Kidney (tissue), 14 donors: ENCODE results near the gene PCBP2. TPM values are rescaled to one million over a fixed set of nuclear protein-coding genes. Genes with fewer than 3 reads are reported as not detected.

Experiments used
- DNase-seq, 5 donors: peaks; one replicate each; pipeline ENCODE4 v3.0.0-alpha.2; 2013 to 2020
- FAIRE-seq: peaks from 2 replicates; lab custom pipeline; 2012; peaks lifted over from hg19 to GRCh38; lab: Jason Lieb, UNC
- H3K27ac ChIP-seq, 2 donors: one replicate each; pipeline ENCODE4 v1.7.0; 2013; ENCODE audit warnings: low read depth in 2 of 2, low read length in 2 of 2, inconsistent platforms in 1 of 2
- H3K27me3 ChIP-seq: one replicate; pipeline ENCODE4 v1.7.1; 2013; ENCODE audit warnings: low read length, inconsistent platforms; ENCODE audit not compliant: control insufficient read depth, insufficient read depth
- H3K36me3 ChIP-seq, 3 donors: one replicate each; pipeline versions ENCODE4 v1.7.0 to v1.7.1; 2013; ENCODE audit warnings: low read length in 3 of 3, control low read depth in 1 of 3, inconsistent platforms in 1 of 3; ENCODE audit not compliant: insufficient read depth in 3 of 3, control insufficient read depth in 2 of 3
- H3K4me1 ChIP-seq, 3 donors: one replicate each; pipeline versions ENCODE4 v1.7.0 to v1.7.1; 2013; ENCODE audit warnings: low read length in 3 of 3, inconsistent platforms in 1 of 3, low read depth in 1 of 3; ENCODE audit not compliant: control insufficient read depth in 2 of 3, insufficient read depth in 2 of 3
- H3K4me3 ChIP-seq, 3 donors: one replicate each; pipeline versions ENCODE4 v1.7.0 to v1.8.1; 2013; ENCODE audit warnings: low read length in 3 of 3, control low read depth in 1 of 3, inconsistent platforms in 1 of 3
- H3K9ac ChIP-seq, 3 donors: one replicate each; pipeline versions ENCODE4 v1.7.0 to v1.7.1; 2013; ENCODE audit warnings: low read length in 3 of 3, control low read depth in 1 of 3, inconsistent platforms in 1 of 3
- H3K9me3 ChIP-seq, 3 donors: one replicate each; pipeline versions ENCODE4 v1.7.0 to v1.7.1; 2013; ENCODE audit warnings: low read length in 3 of 3, control low read depth in 1 of 3, inconsistent platforms in 1 of 3; ENCODE audit not compliant: control insufficient read depth in 2 of 3, insufficient read depth in 1 of 3
- intact Hi-C: fragments of 100-400 bp; cut with DNase I; formaldehyde crosslinking; loops from one replicate; pipeline ENCODE4 v1.11.1; 2022
- polyA plus RNA-seq: library from polyadenylated mRNA; stranded (reverse); fragments of 350-450 nt; fragmentation: Illumina TruSeq; extraction: RNeasy Lipid Tissue Mini Kit (QIAGEN cat#74804); gene quantifications from one replicate; pipeline ENCODE4 v1.2.3, GENCODE V29; 2014; ENCODE audit warnings: low read depth, low replicate concordance; ENCODE audit not compliant: insufficient read depth
- total RNA-seq: library from RNA; stranded (reverse); fragmentation: NEBNext Ultra II Directional; extraction: Animal tissue kit (Norgen Biotek cat#: 25700); gene quantifications from one replicate; pipeline ENCODE4 v1.2.1, GENCODE V29; 2021
- TF ChIP-seq, protein P1 (sequence below): IDR thresholded peaks from 3 replicates; pipeline ENCODE4 v1.5.1; 2012; ENCODE audit warnings: mild to moderate bottlenecking, moderate library complexity, borderline replicate concordance; ENCODE audit not compliant: insufficient read depth; ENCODE audit errors: extremely low read depth
- donor health status: control.
- donor health status: control.
- donor health status: control.
- donor health status: control.
- donor health status: control.
- donor health status: DM: yes; HTN: yes; CAD: no.
- donor health status: Normal renal cell carcinoma (clear cell type).

The PCBP2 gene
- total and polyA plus RNA-seq, 2 donors from 2014 or later = 597 to 732 TPM

DNA sequence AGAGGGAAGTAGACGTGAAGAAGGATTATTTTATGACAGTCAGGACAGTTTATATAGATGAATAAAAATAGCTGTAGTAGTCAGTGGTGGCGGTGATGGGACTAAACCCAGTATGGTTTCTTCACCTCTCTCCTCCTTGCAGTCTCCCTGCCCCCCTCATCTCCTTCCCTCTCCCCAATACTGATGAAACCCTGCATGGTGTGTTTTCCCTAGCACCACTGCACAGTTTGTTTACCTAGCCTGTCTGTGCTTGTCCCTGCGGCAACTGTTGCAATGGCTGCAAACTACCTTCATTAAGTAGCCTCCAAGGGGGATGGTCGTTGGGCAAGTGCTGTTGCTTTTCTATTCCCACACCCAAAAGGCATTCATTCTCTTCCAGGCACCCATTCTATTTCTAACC lies 14.7 kb downstream of the PCBP2 start:
- Histone ChIP-seq H3K9me3 (no peaks in the 10 kb centered on the region), H3K36me3 (peaks cover 28 to 90% (median 63%) of the 10 kb centered on the region in 3 donors), H3K4me3 (no peak overlapping the region), H3K27ac (no peak overlapping the region), H3K9ac (no peak overlapping the region), H3K27me3 (no peaks in the 10 kb centered on the region), H3K4me1 (peaks cover 0 to 14% (median 9%) of the 10 kb centered on the region in 3 donors)
- TF ChIP-seq, protein P1, sequence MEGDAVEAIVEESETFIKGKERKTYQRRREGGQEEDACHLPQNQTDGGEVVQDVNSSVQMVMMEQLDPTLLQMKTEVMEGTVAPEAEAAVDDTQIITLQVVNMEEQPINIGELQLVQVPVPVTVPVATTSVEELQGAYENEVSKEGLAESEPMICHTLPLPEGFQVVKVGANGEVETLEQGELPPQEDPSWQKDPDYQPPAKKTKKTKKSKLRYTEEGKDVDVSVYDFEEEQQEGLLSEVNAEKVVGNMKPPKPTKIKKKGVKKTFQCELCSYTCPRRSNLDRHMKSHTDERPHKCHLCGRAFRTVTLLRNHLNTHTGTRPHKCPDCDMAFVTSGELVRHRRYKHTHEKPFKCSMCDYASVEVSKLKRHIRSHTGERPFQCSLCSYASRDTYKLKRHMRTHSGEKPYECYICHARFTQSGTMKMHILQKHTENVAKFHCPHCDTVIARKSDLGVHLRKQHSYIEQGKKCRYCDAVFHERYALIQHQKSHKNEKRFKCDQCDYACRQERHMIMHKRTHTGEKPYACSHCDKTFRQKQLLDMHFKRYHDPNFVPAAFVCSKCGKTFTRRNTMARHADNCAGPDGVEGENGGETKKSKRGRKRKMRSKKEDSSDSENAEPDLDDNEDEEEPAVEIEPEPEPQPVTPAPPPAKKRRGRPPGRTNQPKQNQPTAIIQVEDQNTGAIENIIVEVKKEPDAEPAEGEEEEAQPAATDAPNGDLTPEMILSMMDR = no peak
- DNase-seq (no peak), FAIRE-seq (no peak)
- intact Hi-C loops = no loop called here

DNA sequence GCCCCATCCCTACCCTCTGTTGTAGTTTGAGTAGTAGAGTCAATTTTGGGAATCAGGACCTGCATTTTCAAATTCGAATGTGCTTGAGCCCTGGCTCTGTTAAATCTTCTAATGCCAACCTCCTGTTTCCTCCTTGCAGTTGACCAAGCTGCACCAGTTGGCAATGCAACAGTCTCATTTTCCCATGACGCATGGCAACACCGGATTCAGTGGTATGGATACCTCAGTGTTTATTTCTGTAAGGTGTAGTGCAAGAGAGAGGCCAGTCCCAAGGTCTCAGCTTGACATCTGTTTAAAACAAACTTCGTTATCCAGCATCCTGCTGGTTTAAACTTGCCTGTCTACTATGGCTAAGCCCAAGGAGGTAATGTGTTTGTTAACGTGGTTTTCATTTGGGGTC lies 15.2 kb downstream of the PCBP2 start:
- Histone ChIP-seq H3K27ac (no peak overlapping the region), H3K36me3 (peaks cover 29 to 90% (median 64%) of the 10 kb centered on the region in 3 donors), H3K4me3 (no peak overlapping the region), H3K9me3 (no peaks in the 10 kb centered on the region), H3K9ac (no peak overlapping the region), H3K4me1 (peaks cover under 1 to 14% (median 9%) of the 10 kb centered on the region in 3 donors), H3K27me3 (no peaks in the 10 kb centered on the region)
- DNase-seq (no peak), FAIRE-seq (no peak)
- TF ChIP-seq, protein P1 = no peak
- intact Hi-C loops = no loop called here

DNA sequence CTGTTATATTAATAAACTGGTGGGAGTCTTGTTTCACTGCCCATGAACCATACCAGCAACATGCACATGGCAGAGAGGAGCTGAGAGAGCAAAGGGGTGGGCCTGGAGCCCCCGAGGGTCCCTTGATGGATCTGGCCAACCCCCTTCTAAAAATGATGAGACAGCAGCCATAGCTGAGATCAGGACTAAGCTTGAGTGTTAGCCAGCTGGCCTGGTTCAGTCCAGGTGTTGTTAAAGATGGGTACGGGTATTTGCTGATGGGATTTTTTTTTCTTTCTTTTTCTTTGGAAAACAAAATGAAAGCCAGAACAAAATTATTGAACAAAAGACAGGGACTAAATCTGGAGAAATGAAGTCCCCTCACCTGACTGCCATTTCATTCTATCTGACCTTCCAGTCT lies 16.0 kb downstream of the PCBP2 start:
- peaks cover 3 to 15% (median 9%) of the 10 kb centered on the region in 3 donors for H3K4me1 ChIP-seq
- H3K27me3 ChIP-seq = no peaks in the 10 kb centered on the region
- peaks cover 33 to 90% (median 63%) of the 10 kb centered on the region in 3 donors for H3K36me3 ChIP-seq
- H3K9ac ChIP-seq = no peak overlapping the region
- FAIRE-seq (no peak), DNase-seq (no peak)
- H3K27ac ChIP-seq = no peak overlapping the region
- TF ChIP-seq, protein P1 = no peak
- intact Hi-C loops = no loop called here
- no peaks in the 10 kb centered on the region for H3K9me3 ChIP-seq
- no peak overlapping the region for H3K4me3 ChIP-seq

DNA sequence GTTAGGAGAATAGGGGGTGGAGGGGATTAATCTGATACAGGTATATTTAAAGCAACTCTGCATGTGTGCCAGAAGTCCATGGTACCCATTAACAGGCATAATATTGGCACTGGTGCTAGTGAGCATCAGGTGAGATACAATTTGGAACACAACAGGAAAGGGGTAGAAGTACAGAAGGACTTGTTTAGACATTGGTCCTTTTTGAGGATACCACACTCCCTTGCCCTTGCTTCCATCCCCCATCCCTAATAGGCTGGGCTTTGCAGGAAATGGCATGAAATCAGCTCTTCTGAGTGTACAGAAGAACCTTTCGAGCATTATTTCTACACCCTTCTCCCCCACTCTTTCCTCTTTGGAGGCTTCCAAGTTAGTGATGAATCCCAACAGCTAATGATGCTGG lies 16.4 kb downstream of the PCBP2 start:
- TF ChIP-seq, protein P1 = no peak
- Histone ChIP-seq H3K9ac (no peak overlapping the region), H3K9me3 (no peaks in the 10 kb centered on the region), H3K4me3 (no peak overlapping the region), H3K4me1 (peaks cover 3 to 15% (median 8%) of the 10 kb centered on the region in 3 donors), H3K27me3 (no peaks in the 10 kb centered on the region), H3K36me3 (peaks cover 31 to 89% (median 59%) of the 10 kb centered on the region in 3 donors), H3K27ac (no peak overlapping the region)
- intact Hi-C loops = no loop called here
- FAIRE-seq = no peak
- no peak for DNase-seq
